Measurements from ENCODE around the gene TBR1.

The TBR1 gene

GRCh38 chr2:161415987-161416707, at the start of gene TBR1:
TBR1 (plus strand) TSS chr2:161416297; CDS start chr2:161416411, 114 bp downstream.
- peak in 1 of 56 donors; percentile 4 for DNase-seq

GRCh38 chr2:161367675-161368074, 48.4 kb upstream of the TBR1 start:
- no peak for DNase-seq

- DNase-seq: no peak
Measured at GRCh38 chr2:161369311-161369710, 46.8 kb upstream of the TBR1 start.

- peak in 23 of 56 donors; percentile 1 to 32 (median 7) for DNase-seq
Measured at GRCh38 chr2:161370981-161371380, 45.1 kb upstream of the TBR1 start.

GRCh38 chr2:161371869-161372268, 44.2 kb upstream of the TBR1 start:
- no peak for DNase-seq

GRCh38 chr2:161373942-161374341, 42.2 kb upstream of the TBR1 start:
- no peak for DNase-seq

GRCh38 chr2:161374446-161374845, 41.7 kb upstream of the TBR1 start:
- no peak for DNase-seq

- DNase-seq: no peak
Measured at GRCh38 chr2:161379740-161380139, 36.4 kb upstream of the TBR1 start.

- no peak for DNase-seq
Measured at GRCh38 chr2:161381546-161381945, 34.6 kb upstream of the TBR1 start.

- DNase-seq: no peak
Measured at GRCh38 chr2:161382747-161383146, 33.4 kb upstream of the TBR1 start.

GRCh38 chr2:161384864-161385263, 31.2 kb upstream of the TBR1 start:
- DNase-seq: no peak

- DNase-seq: no peak
Measured at GRCh38 chr2:161386228-161386824, 29.8 kb upstream of the TBR1 start.

- DNase-seq: no peak
Measured at GRCh38 chr2:161388146-161388779, 27.8 kb upstream of the TBR1 start.

GRCh38 chr2:161391737-161392506, 24.2 kb upstream of the TBR1 start:
- DNase-seq: no peak

- DNase-seq: no peak
Measured at GRCh38 chr2:161400076-161400475, 16.0 kb upstream of the TBR1 start.

- no peak for DNase-seq
Measured at GRCh38 chr2:161402297-161402696, 13.8 kb upstream of the TBR1 start.

- no peak for DNase-seq
Measured at GRCh38 chr2:161406316-161406715, 9.8 kb upstream of the TBR1 start.

- DNase-seq: no peak
Measured at GRCh38 chr2:161407597-161407996, 8.5 kb upstream of the TBR1 start.

- DNase-seq: no peak
Measured at GRCh38 chr2:161409308-161409907, 6.7 kb upstream of the TBR1 start.

- DNase-seq: no peak
Measured at GRCh38 chr2:161412346-161412745, 3.8 kb upstream of the TBR1 start.
